ENCODE results near the gene TMEM43. TPM values are rescaled to one million over a fixed set of nuclear protein-coding genes. Genes with fewer than 3 reads are reported as not detected.

TMEM43 gene
- total RNA-seq, 5 donors from 2014 or later (not counting 1 experiment from before 2014, with no cell fraction given) = 36.9 to 76.3 (median 63.6) TPM

GRCh38 chr3:14113965-14114635, 10.8 kb upstream of the TMEM43 start:
- no peaks in the 10 kb centered on the region for H3K9me3 Mint-ChIP-seq
- Histone ChIP-seq H3K27ac (ENCODE audit: low read length) (no peak overlapping the region), H3K4me3 (ENCODE audit: control insufficient read depth in 1 of 2, extremely low read depth in 1 of 2, low read length in 1 of 2) (no peak overlapping the region), H3K4me1 (ENCODE audit: control insufficient read depth in 1 of 2, extremely low read depth in 1 of 2, insufficient read depth in 2 of 2, low read length in 2 of 2) (no peaks in the 10 kb centered on the region), H3K9me3 (no peaks in the 10 kb centered on the region), H3K27me3 (replicated peaks in 1 of 2; ENCODE audit: control insufficient read depth in 2 of 2, extremely low read depth in 1 of 2, insufficient read depth in 2 of 2, low read length in 1 of 2) (no peaks in the 10 kb centered on the region), H3K36me3 (ENCODE audit: control insufficient read depth in 2 of 2, extremely low read depth in 1 of 2, insufficient read depth in 1 of 2, low read length in 1 of 2) (peaks cover 22 to 61% of the 10 kb centered on the region in 2 donors)
- ChIA-PET CTCF (interaction anchor here (0.5 to 0.6 kb wide), 3 partner anchors 55 to 972 kb away, joined by 3 to 6 read pairs (median 4); no protein-coding TSS in a partner anchor), POLR2A (no interaction called here)
- no peak for DNase-seq
- no peak overlapping the region for H3K4me3 Mint-ChIP-seq
- 99% methylated on average over 6 of the region's 7 CpGs for WGBS (ENCODE audit: insufficient coverage)
- no peak overlapping the region for H3K27ac Mint-ChIP-seq
- H3K27me3 Mint-ChIP-seq = no peaks in the 10 kb centered on the region
- no peaks in the 10 kb centered on the region for H3K4me1 Mint-ChIP-seq
- peaks cover 46% of the 10 kb centered on the region for H3K36me3 Mint-ChIP-seq
- no peak for ATAC-seq (replicated peaks in 1 of 4)

- Histone ChIP-seq H3K9me3 (no peaks in the 10 kb centered on the region), H3K27me3 (replicated peaks in 1 of 2; ENCODE audit: control insufficient read depth in 2 of 2, extremely low read depth in 1 of 2, insufficient read depth in 2 of 2, low read length in 1 of 2) (no peaks in the 10 kb centered on the region), H3K36me3 (ENCODE audit: control insufficient read depth in 2 of 2, extremely low read depth in 1 of 2, insufficient read depth in 1 of 2, low read length in 1 of 2) (peaks cover 18 to 61% of the 10 kb centered on the region in 2 donors), H3K4me3 (ENCODE audit: control insufficient read depth in 1 of 2, extremely low read depth in 1 of 2, low read length in 1 of 2) (no peak overlapping the region), H3K4me1 (ENCODE audit: control insufficient read depth in 1 of 2, extremely low read depth in 1 of 2, insufficient read depth in 2 of 2, low read length in 2 of 2) (no peaks in the 10 kb centered on the region), H3K27ac (ENCODE audit: low read length) (no peak overlapping the region)
- peaks cover 49% of the 10 kb centered on the region for H3K36me3 Mint-ChIP-seq
- ChIA-PET CTCF (no interaction called here), POLR2A (no interaction called here)
- 92% methylated on average over 1 of the region's 10 CpGs for WGBS (ENCODE audit: insufficient coverage)
- no peak overlapping the region for H3K27ac Mint-ChIP-seq
- H3K9me3 Mint-ChIP-seq = no peaks in the 10 kb centered on the region
- H3K27me3 Mint-ChIP-seq = no peaks in the 10 kb centered on the region
- peaks cover 13 to 21% (median 13%) of the 10 kb centered on the region in 3 donors for H3K4me1 Mint-ChIP-seq
- DNase-seq (no peak), ATAC-seq (replicated peaks in 1 of 4) (no peak)
- H3K4me3 Mint-ChIP-seq = no peak overlapping the region
Observed at GRCh38 chr3:14117468-14118399, 7.1 kb upstream of the TMEM43 start.

GRCh38 chr3:14118400-14119381, 6.2 kb upstream of the TMEM43 start:
- no peak overlapping the region for H3K4me3 ChIP-seq (ENCODE audit: control insufficient read depth in 1 of 2, extremely low read depth in 1 of 2, low read length in 1 of 2)
- ATAC-seq (replicated peaks in 1 of 4) (no peak), DNase-seq (no peak)
- H3K36me3 Mint-ChIP-seq = peaks cover 41% of the 10 kb centered on the region
- H3K9me3 ChIP-seq = no peaks in the 10 kb centered on the region
- H3K27ac Mint-ChIP-seq = no peak overlapping the region
- ChIA-PET POLR2A (no interaction called here), CTCF (no interaction called here)
- peaks cover 22 to 31% (median 23%) of the 10 kb centered on the region in 3 donors for H3K4me1 Mint-ChIP-seq
- no peaks in the 10 kb centered on the region for H3K27me3 ChIP-seq (replicated peaks in 1 of 2; ENCODE audit: control insufficient read depth in 2 of 2, extremely low read depth in 1 of 2, insufficient read depth in 2 of 2, low read length in 1 of 2)
- H3K36me3 ChIP-seq (ENCODE audit: control insufficient read depth in 2 of 2, extremely low read depth in 1 of 2, insufficient read depth in 1 of 2, low read length in 1 of 2) = peaks cover 14 to 52% of the 10 kb centered on the region in 2 donors
- H3K4me3 Mint-ChIP-seq = no peak overlapping the region
- 92% methylated on average over 12 of the region's 13 CpGs for WGBS (ENCODE audit: insufficient coverage)
- peaks cover 7 to 8% of the 10 kb centered on the region in 2 experiments for H3K4me1 ChIP-seq (ENCODE audit: control insufficient read depth in 1 of 2, extremely low read depth in 1 of 2, insufficient read depth in 2 of 2, low read length in 2 of 2)
- no peaks in the 10 kb centered on the region for H3K9me3 Mint-ChIP-seq
- H3K27ac ChIP-seq (ENCODE audit: low read length) = no peak overlapping the region
- no peaks in the 10 kb centered on the region for H3K27me3 Mint-ChIP-seq

- no peak overlapping the region for H3K4me3 ChIP-seq (ENCODE audit: control insufficient read depth in 1 of 2, extremely low read depth in 1 of 2, low read length in 1 of 2)
- H3K27ac ChIP-seq (ENCODE audit: low read length) = no peak overlapping the region
- DNase-seq (no peak), ATAC-seq (replicated peaks in 1 of 4) (no peak)
- no peak overlapping the region for H3K27ac Mint-ChIP-seq
- peaks cover 8 to 13% of the 10 kb centered on the region in 2 experiments for H3K4me1 ChIP-seq (ENCODE audit: control insufficient read depth in 1 of 2, extremely low read depth in 1 of 2, insufficient read depth in 2 of 2, low read length in 2 of 2)
- H3K4me3 Mint-ChIP-seq = no peak overlapping the region
- ChIA-PET CTCF (no interaction called here), POLR2A (no interaction called here)
- 100% methylated on average over 1 of the region's 2 CpGs for WGBS (ENCODE audit: insufficient coverage)
- H3K9me3 ChIP-seq = no peaks in the 10 kb centered on the region
- peaks cover 10 to 43% of the 10 kb centered on the region in 2 donors for H3K36me3 ChIP-seq (ENCODE audit: control insufficient read depth in 2 of 2, extremely low read depth in 1 of 2, insufficient read depth in 1 of 2, low read length in 1 of 2)
- no peaks in the 10 kb centered on the region for H3K27me3 ChIP-seq (replicated peaks in 1 of 2; ENCODE audit: control insufficient read depth in 2 of 2, extremely low read depth in 1 of 2, insufficient read depth in 2 of 2, low read length in 1 of 2)
- no peaks in the 10 kb centered on the region for H3K9me3 Mint-ChIP-seq
- H3K36me3 Mint-ChIP-seq = peaks cover 32% of the 10 kb centered on the region
- H3K4me1 Mint-ChIP-seq = peaks cover 27 to 35% (median 28%) of the 10 kb centered on the region in 3 donors
- no peaks in the 10 kb centered on the region for H3K27me3 Mint-ChIP-seq
Observed at GRCh38 chr3:14119651-14120050, 5.2 kb upstream of the TMEM43 start.

- 93% methylated on average over 8 of the region's 11 CpGs for WGBS (ENCODE audit: insufficient coverage)
- no peak overlapping the region for H3K27ac Mint-ChIP-seq
Observed at GRCh38 chr3:14120111-14120920, 4.5 kb upstream of the TMEM43 start.

More at GRCh38 chr3:14120111-14120920, 4.5 kb upstream of the TMEM43 start:
- H3K27me3 ChIP-seq (replicated peaks in 1 of 2; ENCODE audit: control insufficient read depth in 2 of 2, extremely low read depth in 1 of 2, insufficient read depth in 2 of 2, low read length in 1 of 2) = no peaks in the 10 kb centered on the region
- no peak overlapping the region for H3K27ac ChIP-seq (ENCODE audit: low read length)
- H3K4me3 ChIP-seq (ENCODE audit: control insufficient read depth in 1 of 2, extremely low read depth in 1 of 2, low read length in 1 of 2) = no peak overlapping the region
- Mint-ChIP-seq H3K36me3 (peaks cover 32% of the 10 kb centered on the region), H3K27me3 (no peaks in the 10 kb centered on the region), H3K4me1 (peaks cover 27 to 36% (median 28%) of the 10 kb centered on the region in 3 donors), H3K4me3 (no peak overlapping the region), H3K9me3 (no peaks in the 10 kb centered on the region)
- peaks cover 8 to 36% of the 10 kb centered on the region in 2 donors for H3K36me3 ChIP-seq (ENCODE audit: control insufficient read depth in 2 of 2, extremely low read depth in 1 of 2, insufficient read depth in 1 of 2, low read length in 1 of 2)
- peaks cover 8 to 15% of the 10 kb centered on the region in 2 experiments for H3K4me1 ChIP-seq (ENCODE audit: control insufficient read depth in 1 of 2, extremely low read depth in 1 of 2, insufficient read depth in 2 of 2, low read length in 2 of 2)
- no peak for ATAC-seq (replicated peaks in 1 of 4)
- no peaks in the 10 kb centered on the region for H3K9me3 ChIP-seq
- no peak for DNase-seq
- ChIA-PET CTCF (no interaction called here), POLR2A (no interaction called here)

Data from T-cell (primary cell).